ENCODE data around the gene SUPT5H. TPM values are rescaled to one million over a fixed set of nuclear protein-coding genes. Genes with fewer than 3 reads are reported as not detected.

The SUPT5H gene
- total and polyA plus RNA-seq, 2 of the 8 experiments (the other 6 are each of a cell fraction or from before 2014, with no cell fraction given) = 77.8 to 111 TPM

DNA sequence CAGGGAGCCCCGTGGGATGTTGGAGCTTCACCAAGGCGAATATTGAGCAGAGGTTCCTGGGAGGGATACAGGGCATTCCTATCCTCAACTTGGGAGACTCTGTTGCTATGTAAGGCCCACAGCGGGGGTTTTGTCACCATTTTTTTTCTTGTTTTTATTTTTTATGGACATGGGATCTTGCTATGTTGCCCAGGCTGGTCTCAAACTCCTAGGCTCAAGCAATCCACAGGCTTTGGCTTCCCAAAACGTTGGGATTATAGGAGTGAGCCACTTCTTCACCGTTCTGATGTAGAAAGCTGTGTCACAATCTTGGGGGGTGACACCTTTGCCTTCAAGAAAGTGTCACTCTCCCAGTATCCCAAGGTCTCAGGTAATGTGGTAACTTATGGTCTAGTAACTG is 56.0 kb downstream of the SUPT5H start (continued):
- TF ChIP-seq, protein P1, sequence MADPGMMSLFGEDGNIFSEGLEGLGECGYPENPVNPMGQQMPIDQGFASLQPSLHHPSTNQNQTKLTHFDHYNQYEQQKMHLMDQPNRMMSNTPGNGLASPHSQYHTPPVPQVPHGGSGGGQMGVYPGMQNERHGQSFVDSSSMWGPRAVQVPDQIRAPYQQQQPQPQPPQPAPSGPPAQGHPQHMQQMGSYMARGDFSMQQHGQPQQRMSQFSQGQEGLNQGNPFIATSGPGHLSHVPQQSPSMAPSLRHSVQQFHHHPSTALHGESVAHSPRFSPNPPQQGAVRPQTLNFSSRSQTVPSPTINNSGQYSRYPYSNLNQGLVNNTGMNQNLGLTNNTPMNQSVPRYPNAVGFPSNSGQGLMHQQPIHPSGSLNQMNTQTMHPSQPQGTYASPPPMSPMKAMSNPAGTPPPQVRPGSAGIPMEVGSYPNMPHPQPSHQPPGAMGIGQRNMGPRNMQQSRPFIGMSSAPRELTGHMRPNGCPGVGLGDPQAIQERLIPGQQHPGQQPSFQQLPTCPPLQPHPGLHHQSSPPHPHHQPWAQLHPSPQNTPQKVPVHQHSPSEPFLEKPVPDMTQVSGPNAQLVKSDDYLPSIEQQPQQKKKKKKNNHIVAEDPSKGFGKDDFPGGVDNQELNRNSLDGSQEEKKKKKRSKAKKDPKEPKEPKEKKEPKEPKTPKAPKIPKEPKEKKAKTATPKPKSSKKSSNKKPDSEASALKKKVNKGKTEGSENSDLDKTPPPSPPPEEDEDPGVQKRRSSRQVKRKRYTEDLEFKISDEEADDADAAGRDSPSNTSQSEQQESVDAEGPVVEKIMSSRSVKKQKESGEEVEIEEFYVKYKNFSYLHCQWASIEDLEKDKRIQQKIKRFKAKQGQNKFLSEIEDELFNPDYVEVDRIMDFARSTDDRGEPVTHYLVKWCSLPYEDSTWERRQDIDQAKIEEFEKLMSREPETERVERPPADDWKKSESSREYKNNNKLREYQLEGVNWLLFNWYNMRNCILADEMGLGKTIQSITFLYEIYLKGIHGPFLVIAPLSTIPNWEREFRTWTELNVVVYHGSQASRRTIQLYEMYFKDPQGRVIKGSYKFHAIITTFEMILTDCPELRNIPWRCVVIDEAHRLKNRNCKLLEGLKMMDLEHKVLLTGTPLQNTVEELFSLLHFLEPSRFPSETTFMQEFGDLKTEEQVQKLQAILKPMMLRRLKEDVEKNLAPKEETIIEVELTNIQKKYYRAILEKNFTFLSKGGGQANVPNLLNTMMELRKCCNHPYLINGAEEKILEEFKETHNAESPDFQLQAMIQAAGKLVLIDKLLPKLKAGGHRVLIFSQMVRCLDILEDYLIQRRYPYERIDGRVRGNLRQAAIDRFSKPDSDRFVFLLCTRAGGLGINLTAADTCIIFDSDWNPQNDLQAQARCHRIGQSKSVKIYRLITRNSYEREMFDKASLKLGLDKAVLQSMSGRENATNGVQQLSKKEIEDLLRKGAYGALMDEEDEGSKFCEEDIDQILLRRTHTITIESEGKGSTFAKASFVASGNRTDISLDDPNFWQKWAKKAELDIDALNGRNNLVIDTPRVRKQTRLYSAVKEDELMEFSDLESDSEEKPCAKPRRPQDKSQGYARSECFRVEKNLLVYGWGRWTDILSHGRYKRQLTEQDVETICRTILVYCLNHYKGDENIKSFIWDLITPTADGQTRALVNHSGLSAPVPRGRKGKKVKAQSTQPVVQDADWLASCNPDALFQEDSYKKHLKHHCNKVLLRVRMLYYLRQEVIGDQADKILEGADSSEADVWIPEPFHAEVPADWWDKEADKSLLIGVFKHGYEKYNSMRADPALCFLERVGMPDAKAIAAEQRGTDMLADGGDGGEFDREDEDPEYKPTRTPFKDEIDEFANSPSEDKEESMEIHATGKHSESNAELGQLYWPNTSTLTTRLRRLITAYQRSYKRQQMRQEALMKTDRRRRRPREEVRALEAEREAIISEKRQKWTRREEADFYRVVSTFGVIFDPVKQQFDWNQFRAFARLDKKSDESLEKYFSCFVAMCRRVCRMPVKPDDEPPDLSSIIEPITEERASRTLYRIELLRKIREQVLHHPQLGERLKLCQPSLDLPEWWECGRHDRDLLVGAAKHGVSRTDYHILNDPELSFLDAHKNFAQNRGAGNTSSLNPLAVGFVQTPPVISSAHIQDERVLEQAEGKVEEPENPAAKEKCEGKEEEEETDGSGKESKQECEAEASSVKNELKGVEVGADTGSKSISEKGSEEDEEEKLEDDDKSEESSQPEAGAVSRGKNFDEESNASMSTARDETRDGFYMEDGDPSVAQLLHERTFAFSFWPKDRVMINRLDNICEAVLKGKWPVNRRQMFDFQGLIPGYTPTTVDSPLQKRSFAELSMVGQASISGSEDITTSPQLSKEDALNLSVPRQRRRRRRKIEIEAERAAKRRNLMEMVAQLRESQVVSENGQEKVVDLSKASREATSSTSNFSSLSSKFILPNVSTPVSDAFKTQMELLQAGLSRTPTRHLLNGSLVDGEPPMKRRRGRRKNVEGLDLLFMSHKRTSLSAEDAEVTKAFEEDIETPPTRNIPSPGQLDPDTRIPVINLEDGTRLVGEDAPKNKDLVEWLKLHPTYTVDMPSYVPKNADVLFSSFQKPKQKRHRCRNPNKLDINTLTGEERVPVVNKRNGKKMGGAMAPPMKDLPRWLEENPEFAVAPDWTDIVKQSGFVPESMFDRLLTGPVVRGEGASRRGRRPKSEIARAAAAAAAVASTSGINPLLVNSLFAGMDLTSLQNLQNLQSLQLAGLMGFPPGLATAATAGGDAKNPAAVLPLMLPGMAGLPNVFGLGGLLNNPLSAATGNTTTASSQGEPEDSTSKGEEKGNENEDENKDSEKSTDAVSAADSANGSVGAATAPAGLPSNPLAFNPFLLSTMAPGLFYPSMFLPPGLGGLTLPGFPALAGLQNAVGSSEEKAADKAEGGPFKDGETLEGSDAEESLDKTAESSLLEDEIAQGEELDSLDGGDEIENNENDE (IDR thresholded peaks at IDR 0.05; ENCODE audit: insufficient replicate concordance, low read length) = no peak
- TF ChIP-seq ZNF274 (IDR thresholded peaks at IDR 0.05; ENCODE audit: borderline replicate concordance, extremely low read depth, low read length) (no peak), SIRT6 (IDR thresholded peaks at IDR 0.05; ENCODE audit: low read length) (no peak), POU5F1 (IDR thresholded peaks at IDR 0.05; ENCODE audit: low read depth, low read length) (no peak), RXRA (IDR thresholded peaks at IDR 0.05; ENCODE audit: insufficient read depth, low read depth, low read length) (no peak), RBBP5 (IDR thresholded peaks at IDR 0.05; ENCODE audit: borderline replicate concordance, low read depth, low read length) (no peak), ASH2L (IDR thresholded peaks at IDR 0.05; ENCODE audit: low read length) (no peak), HDAC6 (IDR thresholded peaks at IDR 0.05; ENCODE audit: low read depth, low read length) (no peak), SUZ12 (IDR thresholded peaks at IDR 0.05; ENCODE audit: low read length) (no peak), PHF8 (conservative IDR thresholded peaks at IDR 0.05; ENCODE audit: low read depth, low read length) (no peak), SP4 (IDR thresholded peaks at IDR 0.05; ENCODE audit: low read length) (no peak)
- TF ChIP-seq, protein P2, sequence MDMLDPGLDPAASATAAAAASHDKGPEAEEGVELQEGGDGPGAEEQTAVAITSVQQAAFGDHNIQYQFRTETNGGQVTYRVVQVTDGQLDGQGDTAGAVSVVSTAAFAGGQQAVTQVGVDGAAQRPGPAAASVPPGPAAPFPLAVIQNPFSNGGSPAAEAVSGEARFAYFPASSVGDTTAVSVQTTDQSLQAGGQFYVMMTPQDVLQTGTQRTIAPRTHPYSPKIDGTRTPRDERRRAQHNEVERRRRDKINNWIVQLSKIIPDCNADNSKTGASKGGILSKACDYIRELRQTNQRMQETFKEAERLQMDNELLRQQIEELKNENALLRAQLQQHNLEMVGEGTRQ (IDR thresholded peaks at IDR 0.05; ENCODE audit: low read length) = no peak

All from H1 (cell line).